HUES48 (cell line): ENCODE results near the gene MAML3.

Experiments used
- H3K27ac ChIP-seq: one replicate; pipeline ENCODE4 v1.7.0; 2013; ENCODE audit warnings: low read depth, low read length, inconsistent platforms
- H3K27me3 ChIP-seq: 2 replicates; pipeline ENCODE4 v1.6.1; 2013; ENCODE audit warnings: mild to moderate bottlenecking, low read length; ENCODE audit not compliant: control insufficient read depth, insufficient read depth
- H3K36me3 ChIP-seq: 2 replicates; pipeline ENCODE4 v1.6.1; 2013; ENCODE audit warnings: low read length; ENCODE audit not compliant: control insufficient read depth, insufficient read depth
- H3K4me1 ChIP-seq: 2 replicates; pipeline ENCODE4 v1.6.1; 2013; ENCODE audit warnings: mild to moderate bottlenecking, low read length; ENCODE audit not compliant: control insufficient read depth, insufficient read depth
- H3K4me3 ChIP-seq: 2 replicates; pipeline ENCODE4 v1.5.1; 2013; ENCODE audit warnings: mild to moderate bottlenecking, low read depth, low read length
- H3K9ac ChIP-seq: 2 replicates; pipeline ENCODE4 v1.6.1; 2013; ENCODE audit warnings: mild to moderate bottlenecking, low read depth, low read length, moderate library complexity
- H3K9me3 ChIP-seq: 2 replicates; pipeline ENCODE4 v1.6.1; 2013; ENCODE audit warnings: low read length; ENCODE audit not compliant: control insufficient read depth, insufficient read depth

The MAML3 gene

DNA sequence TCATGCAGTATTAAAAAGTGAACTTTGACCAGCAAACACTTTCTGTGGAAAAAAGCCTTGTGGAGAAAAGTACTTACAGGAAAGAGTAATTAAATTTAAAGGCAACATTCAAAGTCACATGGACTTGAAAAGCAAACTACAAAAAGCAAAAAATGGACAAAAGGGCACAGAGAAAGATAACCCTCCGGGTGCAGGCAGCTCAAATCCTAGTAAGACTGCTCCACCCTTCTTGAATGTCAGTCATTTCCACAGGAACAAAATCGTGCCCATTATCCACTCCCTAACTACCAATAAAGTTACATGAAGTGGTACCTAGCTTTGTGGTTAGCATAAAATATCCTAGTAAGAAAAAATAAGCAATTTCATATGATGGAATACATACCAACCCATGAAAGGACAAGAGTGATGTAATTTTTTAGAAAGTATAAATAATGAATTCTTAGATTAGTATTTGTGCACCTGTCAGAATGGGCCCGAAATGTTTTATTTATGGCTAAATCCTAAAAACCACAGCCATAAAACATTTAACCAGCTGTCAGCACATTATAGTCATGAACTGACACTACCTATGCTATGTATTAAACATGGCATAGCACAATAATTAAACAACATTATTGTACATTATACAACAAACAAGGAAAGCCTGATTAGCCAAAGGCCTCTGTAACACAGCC lies 43.3 kb downstream of the MAML3 start:
- H3K4me3 ChIP-seq = no peak overlapping the region
- H3K27me3 ChIP-seq = no peaks in the 10 kb centered on the region
- no peaks in the 10 kb centered on the region for H3K36me3 ChIP-seq
- no peaks in the 10 kb centered on the region for H3K9me3 ChIP-seq
- no peaks in the 10 kb centered on the region for H3K4me1 ChIP-seq
- H3K9ac ChIP-seq = no peak overlapping the region
- H3K27ac ChIP-seq = no peak overlapping the region

DNA sequence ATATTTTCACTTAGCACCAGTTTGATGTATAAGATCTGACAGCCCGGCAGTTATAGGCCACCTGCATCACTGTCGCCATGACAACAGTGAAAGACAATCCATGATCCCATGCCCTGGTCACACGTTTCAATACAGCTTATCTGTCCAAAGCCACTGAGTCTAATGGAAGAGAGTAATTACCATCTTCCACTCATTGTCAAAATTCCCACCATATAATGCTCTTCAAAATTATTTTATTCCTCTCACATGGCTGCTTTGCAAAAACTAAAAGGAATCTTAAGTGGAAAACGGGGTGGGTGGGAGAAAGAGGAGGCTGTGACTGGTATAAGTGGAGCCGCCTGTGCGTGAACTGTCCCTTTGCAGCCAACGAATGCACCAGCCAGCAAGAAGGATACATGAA lies 44.2 kb downstream of the MAML3 start:
- no peak overlapping the region for H3K9ac ChIP-seq
- no peaks in the 10 kb centered on the region for H3K27me3 ChIP-seq
- H3K4me3 ChIP-seq = no peak overlapping the region
- no peaks in the 10 kb centered on the region for H3K4me1 ChIP-seq
- H3K27ac ChIP-seq = no peak overlapping the region
- H3K9me3 ChIP-seq = no peaks in the 10 kb centered on the region
- no peaks in the 10 kb centered on the region for H3K36me3 ChIP-seq

DNA sequence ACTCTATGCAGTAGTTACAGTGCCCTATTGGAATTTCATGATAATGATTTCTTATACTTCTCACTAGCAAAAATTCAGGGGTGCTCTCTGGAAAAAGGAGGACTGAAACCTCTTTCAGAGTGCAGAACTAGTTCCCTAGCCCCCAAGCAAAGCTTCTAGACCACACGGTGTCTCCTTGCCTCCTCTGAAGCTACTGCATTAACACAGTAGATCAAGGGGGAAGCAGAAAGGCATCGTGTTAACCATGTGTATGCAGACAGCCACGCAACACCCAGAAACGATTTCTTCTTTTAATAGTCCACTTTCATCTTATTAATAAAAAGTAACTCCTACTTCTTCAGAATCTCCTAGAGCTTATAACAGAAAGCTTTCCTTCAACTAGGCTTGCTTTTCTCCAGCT lies 44.7 kb downstream of the MAML3 start:
- no peaks in the 10 kb centered on the region for H3K4me1 ChIP-seq
- H3K9me3 ChIP-seq = no peaks in the 10 kb centered on the region
- no peaks in the 10 kb centered on the region for H3K27me3 ChIP-seq
- H3K9ac ChIP-seq = no peak overlapping the region
- H3K4me3 ChIP-seq = no peak overlapping the region
- no peaks in the 10 kb centered on the region for H3K36me3 ChIP-seq
- no peak overlapping the region for H3K27ac ChIP-seq

- H3K4me1 ChIP-seq = no peaks in the 10 kb centered on the region
- no peak overlapping the region for H3K4me3 ChIP-seq
- no peak overlapping the region for H3K9ac ChIP-seq
- no peaks in the 10 kb centered on the region for H3K9me3 ChIP-seq
- no peaks in the 10 kb centered on the region for H3K36me3 ChIP-seq
- H3K27ac ChIP-seq = no peak overlapping the region
- H3K27me3 ChIP-seq = no peaks in the 10 kb centered on the region
Observed at GRCh38 chr4:140108713-140109230, 45.2 kb downstream of the MAML3 start.

- Histone ChIP-seq H3K27ac (no peak overlapping the region), H3K27me3 (no peaks in the 10 kb centered on the region), H3K36me3 (no peaks in the 10 kb centered on the region), H3K4me1 (no peaks in the 10 kb centered on the region), H3K9ac (no peak overlapping the region), H3K9me3 (no peaks in the 10 kb centered on the region), H3K4me3 (no peak overlapping the region)
Observed at GRCh38 chr4:140108243-140108642, 45.7 kb downstream of the MAML3 start.

DNA sequence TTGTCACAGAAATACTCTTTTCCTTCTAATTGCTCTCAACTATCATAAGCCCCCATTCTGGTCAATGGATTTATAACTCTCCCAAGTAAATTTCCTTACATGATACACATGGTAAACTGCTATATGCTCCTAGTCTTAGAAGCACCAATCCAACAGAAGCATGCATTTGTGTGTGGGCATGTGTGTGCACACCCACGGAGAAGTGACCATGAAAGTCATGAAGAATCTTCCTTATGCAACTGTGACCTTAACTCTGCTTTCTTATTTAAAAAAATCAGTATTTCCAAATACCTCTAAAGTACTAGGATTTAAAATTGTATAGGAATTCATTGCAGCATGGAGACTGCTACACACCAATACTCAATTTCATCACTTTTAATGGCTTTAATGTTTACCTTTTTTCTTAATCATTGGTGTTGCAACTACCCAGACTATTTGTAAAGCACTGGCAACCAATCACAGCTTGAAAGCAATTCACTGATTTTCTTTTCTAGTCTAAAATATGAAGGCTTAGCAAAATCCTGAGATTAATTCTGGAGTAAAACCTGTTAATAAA lies 47.6 kb downstream of the MAML3 start:
- Histone ChIP-seq H3K27ac (no peak overlapping the region), H3K4me1 (no peaks in the 10 kb centered on the region), H3K9me3 (no peaks in the 10 kb centered on the region), H3K27me3 (no peaks in the 10 kb centered on the region), H3K9ac (no peak overlapping the region), H3K36me3 (no peaks in the 10 kb centered on the region), H3K4me3 (no peak overlapping the region)

DNA sequence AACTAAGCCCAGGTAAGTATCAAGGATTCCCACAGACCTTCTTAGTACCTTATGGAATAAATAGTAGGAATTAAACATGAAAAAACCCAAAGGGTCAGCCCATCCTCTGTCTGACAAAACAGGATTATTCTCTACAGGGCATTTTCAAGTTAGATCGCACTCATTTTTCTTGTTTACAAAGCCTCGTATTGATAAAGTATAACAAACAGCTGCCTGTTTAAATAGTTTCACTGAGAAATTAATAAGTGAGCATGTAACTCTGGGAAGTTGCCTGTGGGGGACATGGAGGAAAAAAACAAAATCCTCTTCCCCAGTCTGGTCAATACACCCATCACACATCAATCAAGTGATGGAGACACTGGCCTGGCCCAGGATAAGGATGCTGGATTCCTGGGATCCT lies 48.5 kb downstream of the MAML3 start:
- no peak overlapping the region for H3K9ac ChIP-seq
- H3K36me3 ChIP-seq = no peaks in the 10 kb centered on the region
- H3K4me3 ChIP-seq = no peak overlapping the region
- H3K27me3 ChIP-seq = no peaks in the 10 kb centered on the region
- no peak overlapping the region for H3K27ac ChIP-seq
- no peaks in the 10 kb centered on the region for H3K9me3 ChIP-seq
- no peaks in the 10 kb centered on the region for H3K4me1 ChIP-seq

DNA sequence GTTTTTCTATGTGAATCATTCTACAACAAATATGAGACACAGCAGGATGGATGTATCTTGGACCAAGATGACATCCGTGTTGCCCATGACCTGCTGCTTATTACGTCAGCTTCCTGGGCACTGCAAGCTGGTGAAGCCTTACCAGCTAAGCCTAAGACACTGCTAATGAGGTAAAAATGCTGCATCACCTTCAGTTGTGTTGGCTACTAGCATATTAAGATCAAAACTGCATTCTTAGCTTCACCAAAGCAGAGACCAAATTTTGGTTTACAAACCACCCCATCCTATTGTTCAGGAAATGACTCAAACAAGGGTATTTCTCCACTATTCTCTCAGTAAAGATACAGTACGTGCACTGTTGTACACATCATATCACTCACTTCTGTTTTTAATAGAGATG lies 50.3 kb downstream of the MAML3 start:
- no peaks in the 10 kb centered on the region for H3K9me3 ChIP-seq
- no peaks in the 10 kb centered on the region for H3K36me3 ChIP-seq
- H3K4me1 ChIP-seq = 0 out of 2 replicates have a peak, but pooled peaks cover 4% of the 10 kb centered on the region
- H3K4me3 ChIP-seq = no peak overlapping the region
- no peaks in the 10 kb centered on the region for H3K27me3 ChIP-seq
- H3K9ac ChIP-seq = no peak overlapping the region
- H3K27ac ChIP-seq = no peak overlapping the region

DNA sequence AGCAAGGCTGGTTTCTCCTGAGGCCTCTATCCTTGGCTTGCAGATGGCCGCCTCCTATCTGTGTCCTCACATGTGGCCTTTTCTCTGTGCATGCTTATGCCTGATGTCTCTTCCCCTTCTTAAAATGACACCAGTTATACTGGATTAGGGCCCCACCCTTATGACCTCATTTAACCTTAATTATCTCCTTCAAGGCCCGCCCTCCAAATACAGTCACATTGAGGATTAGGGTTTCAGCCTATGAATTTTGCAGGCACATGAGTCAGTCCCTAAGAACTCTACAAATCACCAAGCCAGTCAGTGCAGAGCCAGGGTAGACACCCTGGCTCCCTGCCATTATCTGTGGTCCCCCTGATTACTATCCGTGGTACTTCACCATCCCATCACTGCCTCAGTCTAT lies 51.6 kb downstream of the MAML3 start:
- Histone ChIP-seq H3K4me1 (0 out of 2 replicates have a peak, but pooled peaks cover 4% of the 10 kb centered on the region), H3K4me3 (no peak overlapping the region), H3K9ac (no peak overlapping the region)

GRCh38 chr4:140100771-140101170 lies 53.2 kb downstream of the MAML3 start:
- no peak overlapping the region for H3K27ac ChIP-seq
- H3K27me3 ChIP-seq = no peaks in the 10 kb centered on the region
- no peak overlapping the region for H3K4me3 ChIP-seq
- no peaks in the 10 kb centered on the region for H3K36me3 ChIP-seq
- H3K4me1 ChIP-seq = 0 out of 2 replicates have a peak, but pooled peaks cover 5% of the 10 kb centered on the region
- H3K9me3 ChIP-seq = no peaks in the 10 kb centered on the region
- no peak overlapping the region for H3K9ac ChIP-seq

More for the DNA sequence above, 51.6 kb downstream of the MAML3 start:
- H3K27ac ChIP-seq = no peak overlapping the region
- no peaks in the 10 kb centered on the region for H3K36me3 ChIP-seq
- no peaks in the 10 kb centered on the region for H3K9me3 ChIP-seq
- H3K27me3 ChIP-seq = no peaks in the 10 kb centered on the region

DNA sequence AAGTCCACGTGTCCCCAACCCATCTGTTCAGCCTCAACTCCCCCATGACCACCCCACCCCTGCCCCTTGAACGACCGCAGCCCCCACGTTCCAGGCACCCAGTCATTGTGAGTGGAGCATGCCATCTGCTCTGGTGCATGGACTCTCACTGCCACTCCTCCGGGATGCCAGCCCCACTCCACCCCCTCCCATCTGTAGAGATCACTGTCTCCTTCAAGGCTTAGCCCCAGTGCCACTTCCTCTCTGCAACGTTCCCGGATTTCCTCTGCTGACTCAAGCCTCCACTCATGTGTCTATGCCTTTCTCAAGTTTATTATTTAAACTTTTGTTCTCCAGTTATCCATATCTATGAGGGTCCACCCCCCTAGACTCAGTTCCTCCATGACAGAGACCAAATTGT lies 54.0 kb downstream of the MAML3 start:
- Histone ChIP-seq H3K36me3 (no peaks in the 10 kb centered on the region), H3K9ac (no peak overlapping the region), H3K9me3 (no peaks in the 10 kb centered on the region), H3K27me3 (no peaks in the 10 kb centered on the region), H3K4me1 (peaks cover 13% of the 10 kb centered on the region), H3K4me3 (no peak overlapping the region), H3K27ac (no peak overlapping the region)
